Keratinocyte (primary cell): ENCODE measurements around the gene NUP160.

ENCODE experiments used
- CTCF ChIP-seq, 3 experiments: IDR thresholded peaks in 1 of 3; conservative IDR thresholded peaks in 1 of 3; optimal IDR thresholded peaks in 1 of 3; 2 replicates in 2 of 3; 3 replicates in 1 of 3; pipeline versions ENCODE3 to v1.5.1; 2011; ENCODE audit warnings: low read length in 3 of 3, mild to moderate bottlenecking in 3 of 3, moderate library complexity in 2 of 3, control low read depth in 1 of 3, inconsistent platforms in 1 of 3; ENCODE audit not compliant: insufficient read depth in 2 of 3; ENCODE audit errors: extremely low read depth in 1 of 3
- EZH2 ChIP-seq: IDR thresholded peaks from one replicate; pipeline ENCODE4 v1.6.1; 2012; ENCODE audit warnings: inconsistent platforms, mild to moderate bottlenecking, low read length, moderate library complexity

GRCh38 chr11:47867823-47868222 is 19.7 kb upstream of the NUP160 start:
- TF ChIP-seq CTCF (optimal IDR thresholded peaks at IDR 0.05 in 1 of 3, IDR thresholded peaks at IDR 0.05 in 1 of 3, conservative IDR thresholded peaks at IDR 0.05 in 1 of 3; ENCODE audit: extremely low read depth in 1 of 3, insufficient read depth in 2 of 3, low read length in 3 of 3) (no peak), EZH2 (no peak)
